ENCODE results near the gene PGBD4.

- TF ChIP-seq CTCF (IDR thresholded peaks at IDR 0.05) (no peak), POLR2AphosphoS5 (IDR thresholded peaks at IDR 0.05) (no peak), POLR2A (IDR thresholded peaks at IDR 0.05) (no peak)
Measured at GRCh38 chr15:34133511-34133910, 31.6 kb downstream of the PGBD4 start.

Data from prostate gland (tissue), 2 donors.